ENCODE data around the gene ACSS3. TPM values are rescaled to one million over a fixed set of nuclear protein-coding genes. Genes with fewer than 3 reads are reported as not detected.

Gene ACSS3
- total RNA-seq, 1 experiment from 2014 or later = 19.3 TPM

DNA sequence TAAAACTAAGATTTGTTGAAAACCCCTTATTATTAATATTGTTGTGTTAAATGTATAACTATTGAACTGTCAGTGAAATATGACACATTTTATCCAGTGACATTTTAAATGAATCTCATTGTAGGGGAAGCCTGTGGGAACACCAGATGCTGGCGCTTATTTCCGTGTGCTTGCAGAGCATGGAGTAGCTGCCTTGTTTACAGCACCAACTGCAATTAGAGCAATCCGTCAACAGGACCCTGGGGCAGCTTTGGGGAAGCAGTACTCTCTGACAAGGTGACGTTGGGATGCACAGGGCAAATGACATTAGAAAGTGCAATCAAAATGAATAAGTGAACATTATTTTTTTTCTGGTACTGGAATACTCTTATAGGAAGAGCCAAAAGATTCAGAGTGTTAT is 96.8 kb downstream of the ACSS3 start:
- Histone ChIP-seq H2BK12ac (ENCODE audit: insufficient read length, low read depth, low read length) (no peak overlapping the region), H3K56ac (ENCODE audit: insufficient read length, low read depth, low read length) (no peak overlapping the region), H4K5ac (ENCODE audit: insufficient read length, low read depth, low read length) (no peak overlapping the region), H2BK5ac (ENCODE audit: insufficient read length, low read length) (no peak overlapping the region), H3K18ac (ENCODE audit: insufficient read length, low read depth, low read length) (no peak overlapping the region), H3K4ac (ENCODE audit: low read depth, low read length) (no peak overlapping the region), H4K91ac (ENCODE audit: insufficient read length, low read depth, low read length) (no peak overlapping the region), H3K79me1 (ENCODE audit: insufficient read depth, low read depth, low read length, poor library complexity, severe bottlenecking) (no peaks in the 10 kb centered on the region), H3K9ac (ENCODE audit: extremely low read depth, insufficient read length, low read length) (no peak overlapping the region), H3K79me2 (ENCODE audit: insufficient read depth, low read length) (no peaks in the 10 kb centered on the region), H3K9me3 (ENCODE audit: control insufficient read depth, low read depth, low read length) (no peaks in the 10 kb centered on the region), H3K27ac (ENCODE audit: insufficient read length, low read depth, low read length) (no peak overlapping the region), H2AFZ (ENCODE audit: low read length) (no peak overlapping the region), H3K23ac (ENCODE audit: insufficient read length, low read depth, low read length) (no peak overlapping the region), H3T11ph (ENCODE audit: low read length) (no peak overlapping the region), H2BK120ac (ENCODE audit: low read depth, low read length, poor library complexity, severe bottlenecking) (no peak overlapping the region), H3K23me2 (ENCODE audit: insufficient read length, low read depth, low read length, poor library complexity, severe bottlenecking) (no peaks in the 10 kb centered on the region), H2BK15ac (ENCODE audit: low read depth, low read length) (no peak overlapping the region), H3K4me2 (ENCODE audit: insufficient read depth, insufficient read length, low read length) (no peak overlapping the region), H3K27me3 (ENCODE audit: insufficient read depth, low read length) (no peaks in the 10 kb centered on the region), H4K20me1 (ENCODE audit: control insufficient read depth, insufficient read depth, insufficient read length) (no peaks in the 10 kb centered on the region), H3K14ac (ENCODE audit: insufficient read depth, low read length) (no peak overlapping the region), H4K8ac (replicated peaks; ENCODE audit: insufficient read length, low read depth, low read length) (no peak overlapping the region), H3K4me1 (ENCODE audit: insufficient read depth, low read length) (no peaks in the 10 kb centered on the region), H2BK20ac (ENCODE audit: low read depth, low read length, poor library complexity, severe bottlenecking) (no peak overlapping the region), H2AK5ac (ENCODE audit: insufficient read length, low read length) (no peak overlapping the region)
- no CpG with 5 or more reads among the region's 4 CpGs for WGBS (ENCODE audit: extremely low coverage, insufficient read length, low lambda C conversion rate)
- TF ChIP-seq, protein P1, sequence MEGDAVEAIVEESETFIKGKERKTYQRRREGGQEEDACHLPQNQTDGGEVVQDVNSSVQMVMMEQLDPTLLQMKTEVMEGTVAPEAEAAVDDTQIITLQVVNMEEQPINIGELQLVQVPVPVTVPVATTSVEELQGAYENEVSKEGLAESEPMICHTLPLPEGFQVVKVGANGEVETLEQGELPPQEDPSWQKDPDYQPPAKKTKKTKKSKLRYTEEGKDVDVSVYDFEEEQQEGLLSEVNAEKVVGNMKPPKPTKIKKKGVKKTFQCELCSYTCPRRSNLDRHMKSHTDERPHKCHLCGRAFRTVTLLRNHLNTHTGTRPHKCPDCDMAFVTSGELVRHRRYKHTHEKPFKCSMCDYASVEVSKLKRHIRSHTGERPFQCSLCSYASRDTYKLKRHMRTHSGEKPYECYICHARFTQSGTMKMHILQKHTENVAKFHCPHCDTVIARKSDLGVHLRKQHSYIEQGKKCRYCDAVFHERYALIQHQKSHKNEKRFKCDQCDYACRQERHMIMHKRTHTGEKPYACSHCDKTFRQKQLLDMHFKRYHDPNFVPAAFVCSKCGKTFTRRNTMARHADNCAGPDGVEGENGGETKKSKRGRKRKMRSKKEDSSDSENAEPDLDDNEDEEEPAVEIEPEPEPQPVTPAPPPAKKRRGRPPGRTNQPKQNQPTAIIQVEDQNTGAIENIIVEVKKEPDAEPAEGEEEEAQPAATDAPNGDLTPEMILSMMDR (conservative IDR thresholded peaks at IDR 0.05) = no peak
- Mint-ChIP-seq H3K27me3 (ENCODE audit: low read depth) (no peaks in the 10 kb centered on the region), H3K27ac (peak overlapping the region in 2 of 3 experiments; percentile 70 to 86; a peak in 2 of 7 replicates), H3K9me3 (peaks cover 12 to 16% of the 10 kb centered on the region in 2 experiments; a peak in 4 of 5 replicates), H3K4me1 (no peaks in the 10 kb centered on the region), H3K36me3 (ENCODE audit: insufficient read depth in 1 of 3, low read depth in 3 of 3) (peaks cover 19 to 30% (median 26%) of the 10 kb centered on the region in 3 experiments), H3K4me3 (no peak overlapping the region)
- DNase-seq = no peak

All from H9 (cell line).